NOMO-1 treated with dmso at 0.1 percent for 144 hours (cell line): ENCODE measurements around the gene FXYD5.

ENCODE experiments used
- DNase-seq: peaks from one replicate; lab custom pipeline; 2025; ENCODE audit not compliant: unreplicated experiment; lab: John Stamatoyannopoulos, UW

Gene FXYD5

DNA sequence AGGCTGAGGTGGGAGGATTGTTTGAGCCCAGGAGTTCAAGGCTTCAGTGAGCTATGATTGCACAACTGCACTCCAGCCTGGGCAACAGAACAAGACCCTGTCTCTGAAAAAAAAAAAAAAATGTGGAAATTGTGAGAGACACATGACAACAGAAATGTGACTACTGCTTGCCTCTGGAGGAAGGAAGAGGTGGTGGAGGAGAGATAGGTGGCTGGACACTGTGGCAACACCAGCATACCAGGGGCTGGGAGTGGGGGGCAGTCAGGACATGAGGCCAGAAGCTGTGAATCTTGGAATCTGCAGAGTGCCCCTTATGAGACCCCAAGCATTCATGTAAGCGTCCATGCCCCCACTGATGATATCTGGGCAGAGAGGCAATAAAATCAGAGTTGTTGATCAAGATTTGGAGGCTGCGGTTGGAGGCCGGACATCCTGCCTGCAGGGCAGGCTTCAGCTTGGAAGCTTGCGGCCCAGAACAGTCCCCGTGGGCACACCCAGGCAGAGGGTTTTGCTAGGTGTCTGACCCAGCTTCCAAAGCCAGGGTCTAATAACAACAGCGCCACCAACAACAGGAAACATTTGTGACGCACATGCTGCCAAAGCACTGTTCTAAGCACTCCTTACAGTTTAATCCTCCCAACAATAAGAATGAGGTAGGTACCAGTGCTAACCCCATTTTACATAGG is 57.2 kb downstream of the FXYD5 start:
- DNase-seq = peak; percentile 13

- no peak for DNase-seq
Observed at GRCh38 chr19:35212241-35212640, 57.7 kb downstream of the FXYD5 start.

DNA sequence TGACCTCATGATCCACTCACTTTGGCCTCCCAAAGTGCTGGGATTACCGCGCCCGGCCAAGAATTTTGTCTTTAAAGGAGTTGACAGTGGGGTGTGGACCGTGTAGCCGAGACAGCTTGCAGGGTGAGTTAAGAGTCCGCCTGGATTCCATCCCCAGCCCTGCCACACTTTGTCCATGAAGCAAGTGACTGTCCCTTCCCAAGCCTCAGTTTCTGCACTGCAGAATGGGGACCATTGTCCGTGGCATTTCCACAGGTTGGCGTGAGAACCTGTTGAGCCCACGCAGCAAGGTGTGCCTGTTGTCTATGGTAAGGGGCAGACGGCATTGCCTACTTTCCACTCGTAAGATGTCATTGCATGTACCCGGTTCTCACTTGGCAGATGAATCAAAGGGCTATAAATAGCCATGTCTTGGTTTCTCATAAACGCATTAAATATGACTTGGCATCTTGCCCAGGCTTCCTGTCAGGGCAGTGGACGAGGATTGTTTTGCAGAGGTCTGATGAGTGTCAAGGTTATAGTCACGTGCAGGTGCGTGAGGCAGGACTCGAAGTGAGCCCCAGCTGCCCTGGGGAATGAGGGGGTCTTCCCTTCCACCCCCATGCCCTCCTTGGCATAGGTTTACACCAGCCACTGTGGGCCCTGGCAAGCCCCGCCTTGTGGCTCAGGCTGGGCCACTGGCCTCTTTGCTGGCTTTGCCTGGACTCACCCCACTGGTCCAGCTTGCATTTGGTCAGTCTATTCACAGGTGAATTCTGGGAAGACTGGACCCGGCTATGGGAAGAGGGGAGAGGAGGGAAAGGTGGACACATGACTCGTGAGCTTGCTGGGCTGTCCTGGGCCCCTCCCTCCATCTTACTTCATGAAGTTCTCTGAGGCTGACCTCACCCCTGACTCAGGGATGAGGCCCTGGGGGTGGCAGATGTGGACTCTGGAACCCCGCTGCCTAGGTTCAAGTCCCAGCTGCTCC is 59.4 kb downstream of the FXYD5 start:
- peak; percentile 71 for DNase-seq

GRCh38 chr19:35214766-35215422 is 60.4 kb downstream of the FXYD5 start:
- DNase-seq = no peak

DNA sequence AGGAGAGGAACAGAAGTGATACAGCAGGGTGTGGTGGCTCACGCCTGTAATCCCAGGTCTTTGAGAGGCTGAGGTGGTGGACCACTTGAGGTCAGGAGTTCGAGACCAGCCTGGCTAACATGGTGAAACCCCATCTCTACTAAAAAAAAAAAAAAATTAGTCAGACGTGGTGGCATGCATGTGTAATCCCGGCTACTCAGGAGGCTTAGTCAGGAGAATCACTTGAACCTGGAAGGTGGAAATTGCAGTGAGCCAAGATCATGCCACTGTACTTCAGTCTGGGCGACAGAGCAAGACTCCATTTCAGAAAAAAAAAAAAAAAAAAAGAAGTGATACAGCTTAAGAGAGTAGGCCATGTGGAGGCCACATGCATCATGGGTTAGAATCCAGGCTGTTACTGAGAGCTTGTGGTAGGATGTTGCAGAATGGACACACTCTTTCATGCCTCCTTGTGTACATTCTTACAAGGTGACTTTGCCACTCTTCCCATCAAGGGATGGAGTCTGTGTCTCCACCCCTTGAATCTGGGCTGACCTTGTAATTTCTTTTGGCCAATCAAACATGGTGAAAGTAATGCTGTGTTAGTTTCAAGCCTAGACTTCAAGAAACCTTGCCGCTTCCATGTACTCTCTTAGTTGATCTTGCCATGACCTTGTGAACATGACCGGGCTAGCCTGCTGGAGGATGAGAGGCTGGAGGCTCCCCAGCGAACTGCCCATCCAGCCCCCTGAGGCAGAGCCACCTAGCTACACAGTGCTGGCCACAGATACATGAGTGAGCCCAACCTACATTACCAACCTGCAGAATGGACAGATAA is 61.7 kb downstream of the FXYD5 start:
- no peak for DNase-seq

- DNase-seq = no peak
Observed at GRCh38 chr19:35216833-35217648, 62.5 kb downstream of the FXYD5 start.

DNA sequence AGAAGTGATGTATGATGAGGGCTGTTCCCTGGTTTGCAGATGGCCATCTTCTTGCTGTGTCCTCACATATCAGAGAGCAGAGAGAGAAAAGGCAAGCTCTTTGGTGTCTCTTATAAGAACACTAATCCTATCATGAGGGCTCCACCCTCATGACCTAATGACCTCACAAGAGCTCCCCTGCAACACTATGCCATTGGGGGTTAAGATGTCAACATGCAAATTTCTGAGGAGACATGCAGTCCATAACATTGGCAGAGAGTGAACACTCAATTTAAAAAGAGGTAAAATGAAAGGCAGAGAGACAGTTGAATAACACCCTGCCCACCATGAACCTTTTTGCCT is 63.1 kb downstream of the FXYD5 start:
- DNase-seq = no peak

GRCh38 chr19:35219008-35219407 is 64.5 kb downstream of the FXYD5 start:
- no peak for DNase-seq
